PC-9 (cell line): Measurements from ENCODE around the gene INPP5F.

Experiments
- CTCF ChIP-seq: fragments of 200-600 bp; sonication (generic); conservative IDR thresholded peaks from 2 replicates; pipeline ENCODE4 v1.6.1; 2017; ENCODE audit warnings: mixed run types, antibody characterized with exemption, mild to moderate bottlenecking, moderate library complexity
- EZH2 ChIP-seq: fragments of 200-600 bp; sonication (generic); IDR thresholded peaks from 2 replicates; pipeline ENCODE4 v1.8.0; 2017; ENCODE audit warnings: antibody characterized with exemption, low read depth

GRCh38 chr10:119736220-119736619, 10.4 kb downstream of the INPP5F start:
- TF ChIP-seq CTCF (no peak), EZH2 (no peak)
